Measurements from ENCODE around the gene CAMTA2. TPM values are rescaled to one million over a fixed set of nuclear protein-coding genes. Genes with fewer than 3 reads are reported as not detected.

CAMTA2 gene
- total RNA-seq, 1 donor from 2014 or later: 12.5 TPM

DNA sequence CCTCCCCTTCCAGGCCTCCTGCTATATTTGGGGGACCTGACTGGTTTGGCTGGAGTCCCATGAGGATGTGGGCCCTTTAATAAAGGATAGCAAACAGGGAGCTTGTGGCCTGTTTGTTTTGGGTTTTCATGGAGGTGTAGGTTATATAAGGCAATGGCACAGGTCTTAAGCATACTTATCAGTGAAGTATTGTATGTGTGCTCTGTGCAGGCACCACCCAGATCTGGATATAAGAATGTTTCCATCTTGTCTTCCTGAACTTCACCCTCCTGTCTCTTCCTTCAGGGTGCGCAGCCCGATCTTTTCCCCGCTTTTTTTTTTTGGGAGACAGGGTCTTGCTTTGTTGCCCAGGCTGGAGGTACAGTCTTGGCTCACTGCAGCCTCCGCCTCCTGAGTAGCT, 37.1 kb upstream of the CAMTA2 start:
- TF ChIP-seq, protein P1, sequence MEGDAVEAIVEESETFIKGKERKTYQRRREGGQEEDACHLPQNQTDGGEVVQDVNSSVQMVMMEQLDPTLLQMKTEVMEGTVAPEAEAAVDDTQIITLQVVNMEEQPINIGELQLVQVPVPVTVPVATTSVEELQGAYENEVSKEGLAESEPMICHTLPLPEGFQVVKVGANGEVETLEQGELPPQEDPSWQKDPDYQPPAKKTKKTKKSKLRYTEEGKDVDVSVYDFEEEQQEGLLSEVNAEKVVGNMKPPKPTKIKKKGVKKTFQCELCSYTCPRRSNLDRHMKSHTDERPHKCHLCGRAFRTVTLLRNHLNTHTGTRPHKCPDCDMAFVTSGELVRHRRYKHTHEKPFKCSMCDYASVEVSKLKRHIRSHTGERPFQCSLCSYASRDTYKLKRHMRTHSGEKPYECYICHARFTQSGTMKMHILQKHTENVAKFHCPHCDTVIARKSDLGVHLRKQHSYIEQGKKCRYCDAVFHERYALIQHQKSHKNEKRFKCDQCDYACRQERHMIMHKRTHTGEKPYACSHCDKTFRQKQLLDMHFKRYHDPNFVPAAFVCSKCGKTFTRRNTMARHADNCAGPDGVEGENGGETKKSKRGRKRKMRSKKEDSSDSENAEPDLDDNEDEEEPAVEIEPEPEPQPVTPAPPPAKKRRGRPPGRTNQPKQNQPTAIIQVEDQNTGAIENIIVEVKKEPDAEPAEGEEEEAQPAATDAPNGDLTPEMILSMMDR (conservative IDR thresholded peaks at IDR 0.05): no peak
- Mint-ChIP-seq H3K9me3 (no peaks in the 10 kb centered on the region), H3K4me1 (no peaks in the 10 kb centered on the region), H3K36me3 (ENCODE audit: low read depth) (peaks cover 2% of the 10 kb centered on the region), H3K27me3 (ENCODE audit: low read depth) (peaks cover 5% of the 10 kb centered on the region), H3K27ac (ENCODE audit: unreplicated experiment) (no peak overlapping the region), H3K4me3 (no peak overlapping the region)
- DNase-seq (ENCODE audit: low read depth, low spot score): no peak

DNA sequence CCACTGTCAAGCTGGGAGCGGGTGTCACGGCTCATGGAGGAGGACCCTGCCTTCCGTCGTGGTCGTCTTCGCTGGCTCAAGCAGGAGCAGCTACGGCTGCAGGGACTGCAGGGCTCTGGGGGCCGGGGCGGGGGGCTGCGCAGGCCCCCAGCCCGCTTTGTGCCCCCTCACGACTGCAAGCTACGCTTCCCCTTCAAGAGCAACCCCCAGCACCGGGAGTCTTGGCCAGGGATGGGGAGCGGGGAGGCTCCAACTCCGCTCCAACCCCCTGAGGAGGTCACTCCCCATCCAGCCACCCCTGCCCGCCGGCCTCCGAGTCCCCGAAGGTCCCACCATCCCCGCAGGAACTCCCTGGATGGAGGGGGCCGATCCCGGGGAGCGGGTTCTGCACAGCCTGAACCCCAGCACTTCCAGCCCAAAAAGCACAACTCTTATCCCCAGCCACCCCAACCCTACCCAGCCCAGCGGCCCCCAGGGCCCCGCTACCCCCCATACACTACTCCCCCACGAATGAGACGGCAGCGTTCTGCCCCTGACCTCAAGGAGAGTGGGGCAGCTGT, 36.2 kb upstream of the CAMTA2 start:
- no peaks in the 10 kb centered on the region for H3K9me3 Mint-ChIP-seq
- no peak overlapping the region for H3K4me3 Mint-ChIP-seq
- H3K27me3 Mint-ChIP-seq (ENCODE audit: low read depth): no peaks in the 10 kb centered on the region
- H3K4me1 Mint-ChIP-seq: no peaks in the 10 kb centered on the region
- DNase-seq (ENCODE audit: low read depth, low spot score): no peak
- H3K27ac Mint-ChIP-seq (ENCODE audit: unreplicated experiment): no peak overlapping the region
- peaks cover 2% of the 10 kb centered on the region for H3K36me3 Mint-ChIP-seq (ENCODE audit: low read depth)
- TF ChIP-seq, protein P1 (conservative IDR thresholded peaks at IDR 0.05): no peak

DNA sequence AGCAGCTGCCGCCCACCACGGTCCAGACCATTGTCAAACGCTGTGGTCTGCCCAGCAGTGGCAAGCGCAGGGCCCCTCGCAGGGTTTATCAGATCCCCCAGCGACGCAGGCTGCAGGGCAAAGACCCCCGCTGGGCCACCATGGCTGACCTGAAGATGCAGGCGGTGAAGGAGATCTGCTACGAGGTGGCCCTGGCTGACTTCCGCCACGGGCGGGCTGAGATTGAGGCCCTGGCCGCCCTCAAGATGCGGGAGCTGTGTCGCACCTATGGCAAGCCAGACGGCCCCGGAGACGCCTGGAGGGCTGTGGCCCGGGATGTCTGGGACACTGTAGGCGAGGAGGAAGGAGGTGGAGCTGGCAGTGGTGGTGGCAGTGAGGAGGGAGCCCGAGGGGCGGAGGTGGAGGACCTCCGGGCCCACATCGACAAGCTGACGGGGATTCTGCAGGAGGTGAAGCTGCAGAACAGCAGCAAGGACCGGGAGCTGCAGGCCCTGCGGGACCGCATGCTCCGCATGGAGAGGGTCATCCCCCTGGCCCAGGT, 34.8 kb upstream of the CAMTA2 start:
- no peaks in the 10 kb centered on the region for H3K4me1 Mint-ChIP-seq

DNA sequence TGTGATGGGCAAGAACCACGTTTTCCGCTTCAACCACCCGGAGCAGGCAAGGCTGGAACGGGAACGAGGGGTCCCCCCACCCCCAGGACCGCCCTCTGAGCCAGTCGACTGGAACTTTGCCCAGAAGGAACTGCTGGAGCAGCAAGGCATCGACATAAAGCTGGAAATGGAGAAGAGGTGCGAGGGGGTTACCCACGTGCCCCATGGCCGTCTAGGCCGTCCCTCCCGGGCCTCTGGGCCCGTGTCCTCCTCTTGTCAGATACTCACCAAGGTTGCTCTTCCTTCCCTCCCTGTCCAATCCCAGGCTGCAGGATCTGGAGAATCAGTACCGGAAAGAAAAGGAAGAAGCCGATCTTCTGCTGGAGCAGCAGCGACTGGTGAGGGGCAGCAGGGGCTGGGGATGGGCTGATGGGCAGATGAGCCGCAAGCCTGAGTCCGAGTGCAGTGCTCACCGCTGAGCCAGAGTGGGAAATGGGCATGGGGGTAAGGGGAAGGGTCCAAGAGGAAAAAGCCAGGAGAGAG, 33.1 kb upstream of the CAMTA2 start:
- Mint-ChIP-seq H3K36me3 (ENCODE audit: low read depth) (peaks cover 2% of the 10 kb centered on the region), H3K4me3 (no peak overlapping the region), H3K27ac (ENCODE audit: unreplicated experiment) (peak overlapping the region; percentile 83), H3K9me3 (no peaks in the 10 kb centered on the region), H3K27me3 (ENCODE audit: low read depth) (no peaks in the 10 kb centered on the region), H3K4me1 (no peaks in the 10 kb centered on the region)
- no peak for DNase-seq (ENCODE audit: low read depth, low spot score)
- TF ChIP-seq, protein P1 (conservative IDR thresholded peaks at IDR 0.05): no peak

More for the DNA sequence above, 34.8 kb upstream of the CAMTA2 start:
- H3K36me3 Mint-ChIP-seq (ENCODE audit: low read depth): peaks cover 2% of the 10 kb centered on the region
- TF ChIP-seq, protein P1 (conservative IDR thresholded peaks at IDR 0.05): no peak
- no peaks in the 10 kb centered on the region for H3K9me3 Mint-ChIP-seq
- peak overlapping the region; percentile 12 for H3K27ac Mint-ChIP-seq (ENCODE audit: unreplicated experiment)
- no peak overlapping the region for H3K4me3 Mint-ChIP-seq
- DNase-seq (ENCODE audit: low read depth, low spot score): no peak
- no peaks in the 10 kb centered on the region for H3K27me3 Mint-ChIP-seq (ENCODE audit: low read depth)

DNA sequence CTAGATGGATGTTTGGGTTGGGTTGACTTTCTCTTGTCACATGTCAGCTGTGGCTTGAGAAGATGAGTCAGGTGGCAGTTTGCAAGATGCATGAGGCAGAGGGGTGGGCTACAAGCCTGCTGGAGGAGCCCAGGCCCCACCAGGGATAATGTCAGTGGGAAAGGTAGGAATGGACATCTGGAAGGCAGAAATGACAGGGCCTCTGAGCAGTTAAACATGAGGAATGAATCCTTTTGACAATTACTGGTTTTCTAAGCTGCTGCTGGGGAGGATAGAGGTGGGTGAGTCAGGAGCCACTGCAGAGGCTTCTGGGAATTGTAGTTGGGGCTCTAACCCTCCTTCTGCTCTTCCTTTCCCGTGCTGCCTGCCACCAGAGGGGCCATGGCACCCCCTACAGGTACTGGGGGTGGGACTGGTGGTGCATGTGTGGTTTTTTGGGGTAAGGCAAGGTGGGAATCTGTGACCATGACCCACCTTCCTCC, 32.0 kb upstream of the CAMTA2 start:
- no peak for DNase-seq (ENCODE audit: low read depth, low spot score)

More for the DNA sequence above, 32.0 kb upstream of the CAMTA2 start:
- TF ChIP-seq, protein P1 (conservative IDR thresholded peaks at IDR 0.05): no peak
- Mint-ChIP-seq H3K4me3 (no peak overlapping the region), H3K27ac (ENCODE audit: unreplicated experiment) (no peak overlapping the region), H3K27me3 (ENCODE audit: low read depth) (no peaks in the 10 kb centered on the region), H3K4me1 (no peaks in the 10 kb centered on the region), H3K9me3 (no peaks in the 10 kb centered on the region), H3K36me3 (ENCODE audit: low read depth) (peaks cover 2% of the 10 kb centered on the region)

Data from neural crest cell (in vitro differentiated cells).